Measurements from ENCODE around the gene MEF2C.
"Not testable (repeated sequence)": the region's sequence is repeated elsewhere in the genome, so short reads cannot be mapped to it uniquely, and the experiment has no call there.

MEF2C gene

DNA sequence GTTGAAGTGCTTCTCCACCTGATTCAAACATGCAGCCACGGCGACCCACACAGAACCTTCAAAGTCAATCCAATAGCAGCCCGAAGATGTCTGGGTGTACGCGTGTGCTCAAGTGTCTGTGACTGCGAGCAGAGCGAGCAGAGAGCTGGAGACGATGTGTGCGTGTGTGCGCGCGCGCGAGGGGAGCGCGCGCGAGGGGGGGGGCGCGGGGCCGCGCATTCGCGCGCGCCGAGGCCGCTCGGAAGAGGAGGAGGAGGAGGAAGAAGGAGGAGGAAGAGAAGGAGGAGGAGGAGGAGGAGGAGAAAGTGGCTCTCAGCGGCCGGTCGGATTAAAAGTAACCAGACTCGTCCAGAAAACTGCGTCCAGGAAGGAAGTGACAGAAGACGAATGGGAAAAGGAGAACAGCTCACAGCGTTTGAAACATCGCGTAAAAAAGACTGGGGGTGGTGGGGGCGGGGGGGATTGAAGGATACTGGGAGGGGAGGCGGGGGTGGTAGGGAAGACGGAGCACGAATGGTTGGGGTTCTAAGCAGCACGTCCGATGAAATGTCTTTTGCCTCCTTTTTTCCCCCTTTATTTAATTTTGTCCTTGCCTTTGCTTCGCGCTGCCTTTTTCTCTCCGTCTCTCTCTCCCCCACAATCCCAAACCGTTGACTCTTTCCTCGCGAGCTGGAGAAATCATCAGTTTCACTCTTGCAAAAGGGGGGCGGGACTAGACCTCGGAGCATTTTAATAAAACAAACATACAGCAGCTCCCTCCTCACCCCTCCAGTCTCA is at the start of gene MEF2C:
Gene MEF2C, minus strand, starts transcription at position 126 of the 777 bp plus-strand sequence. CDS start 59,396 bp downstream, outside the sequence.
- no peak for DNase-seq

GRCh38 chr5:88932541-88932940 is 49.6 kb upstream of the MEF2C start:
- DNase-seq = no peak

DNA sequence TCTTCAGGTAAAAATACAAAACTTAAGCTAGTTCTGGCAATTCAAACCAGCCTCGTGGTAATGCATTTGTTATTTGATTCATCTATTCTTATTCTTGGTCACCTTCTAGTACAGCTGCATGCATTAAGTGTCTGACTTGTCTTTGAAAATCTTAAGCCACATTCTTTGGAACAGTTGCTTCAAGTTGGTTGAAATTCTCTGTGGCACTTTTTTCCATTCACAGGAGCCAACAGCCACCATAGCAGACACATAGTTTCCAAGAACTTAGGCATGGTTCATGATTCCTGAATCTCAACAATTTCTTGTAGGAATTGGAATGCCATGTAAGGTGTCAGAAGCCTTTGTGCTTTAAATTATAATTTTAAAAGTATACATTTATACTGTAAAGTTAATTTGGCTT is 47.4 kb upstream of the MEF2C start:
- no peak for DNase-seq

- no peak for DNase-seq
Observed at GRCh38 chr5:88929385-88929784, 46.4 kb upstream of the MEF2C start.

GRCh38 chr5:88926774-88927173 is 43.8 kb upstream of the MEF2C start:
- no peak for DNase-seq

- no peak for DNase-seq
Observed at GRCh38 chr5:88925692-88926490, 42.9 kb upstream of the MEF2C start.

DNA sequence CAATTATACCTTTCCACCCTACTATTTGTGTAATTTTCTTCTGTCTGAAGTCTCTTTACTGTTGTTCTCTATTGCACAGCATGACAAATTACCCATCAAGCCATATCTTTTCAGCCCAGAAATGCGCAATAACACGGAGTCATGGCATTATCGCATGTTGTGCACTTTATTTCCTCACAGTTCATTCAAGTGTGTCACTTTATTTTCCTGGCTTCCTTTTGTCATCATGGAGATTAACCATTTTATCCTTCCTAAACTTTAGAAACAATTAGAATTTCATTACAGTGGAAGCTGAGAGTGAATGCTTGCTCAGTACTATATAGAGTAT is 41.3 kb upstream of the MEF2C start:
- DNase-seq = no peak

DNA sequence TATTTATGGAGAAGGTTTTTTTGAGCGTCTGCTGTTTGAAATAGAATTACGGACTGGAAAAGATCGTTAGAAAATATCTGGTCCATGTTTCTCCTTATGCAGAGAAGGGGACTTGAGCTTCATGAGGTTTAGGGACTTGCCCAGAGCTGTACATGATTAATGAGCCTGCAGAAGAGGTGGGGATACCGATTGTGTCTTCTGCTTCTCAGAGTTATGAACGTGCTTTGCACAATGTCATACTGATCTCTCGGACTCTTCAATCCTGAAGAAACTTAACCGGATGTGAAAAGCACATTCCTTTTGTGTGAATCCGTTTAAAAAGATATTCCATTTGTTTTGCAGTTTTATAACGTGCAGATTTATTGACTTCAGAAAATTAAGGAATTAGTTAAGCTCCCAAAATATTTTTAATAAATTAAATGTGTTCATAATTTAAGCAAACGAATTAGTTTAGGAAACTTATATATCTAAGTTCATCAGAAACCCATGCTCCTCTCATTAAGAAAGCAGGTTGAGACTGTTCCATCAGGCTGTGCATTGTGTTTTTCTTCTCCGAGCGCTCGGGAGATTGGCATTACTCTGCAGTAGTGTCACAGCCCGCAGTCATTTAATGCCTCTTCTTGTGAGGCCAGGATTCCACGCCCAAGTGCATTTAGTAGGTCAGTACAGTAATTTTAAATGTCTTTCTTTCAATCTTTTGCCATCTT is 40.8 kb upstream of the MEF2C start:
- DNase-seq = no peak

GRCh38 chr5:88912743-88913142 is 29.8 kb upstream of the MEF2C start:
- not testable (repeated sequence) for DNase-seq

GRCh38 chr5:88911059-88911572 is 28.1 kb upstream of the MEF2C start:
- DNase-seq = not testable (repeated sequence)

DNA sequence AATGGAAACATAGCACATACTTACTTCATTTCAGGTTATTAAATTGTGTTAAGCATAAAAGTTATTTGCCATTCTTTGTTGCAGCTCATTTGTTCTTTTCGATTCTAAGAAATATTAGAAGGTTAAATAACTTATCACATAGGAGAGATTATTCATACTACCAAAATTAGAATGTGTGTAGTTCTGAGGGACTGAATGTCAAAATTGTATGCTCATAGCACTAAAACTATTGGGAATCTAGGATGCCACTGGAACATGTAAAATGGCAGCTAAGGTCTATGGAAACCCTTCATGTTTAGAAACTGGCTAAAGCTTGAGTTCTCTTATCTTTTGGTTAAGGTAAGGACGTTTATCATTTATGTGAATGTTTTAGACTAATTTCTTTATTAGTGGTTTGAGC is 21.5 kb upstream of the MEF2C start:
- not testable (repeated sequence) for DNase-seq

- not testable (repeated sequence) for DNase-seq
Observed at GRCh38 chr5:88903966-88904365, 21.0 kb upstream of the MEF2C start.

DNA sequence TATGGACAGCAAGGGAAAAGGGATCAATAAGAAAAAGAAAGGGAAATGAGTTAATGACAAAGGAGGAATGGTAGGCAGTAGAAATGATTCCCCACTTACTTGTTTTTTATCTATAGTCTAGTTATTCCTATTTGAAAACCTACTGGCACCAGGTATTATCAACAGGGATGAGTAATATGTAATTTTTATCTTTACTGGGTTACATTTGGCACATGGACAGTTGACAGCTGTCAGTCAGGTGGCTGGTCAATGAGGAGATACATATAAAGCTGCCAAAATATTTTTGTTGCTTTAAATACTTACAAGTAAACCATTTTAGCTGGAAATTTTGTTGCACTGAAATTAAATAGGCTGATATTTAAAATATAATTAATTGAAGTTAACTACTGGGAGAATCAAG is 18.1 kb upstream of the MEF2C start:
- not testable (repeated sequence) for DNase-seq

DNA sequence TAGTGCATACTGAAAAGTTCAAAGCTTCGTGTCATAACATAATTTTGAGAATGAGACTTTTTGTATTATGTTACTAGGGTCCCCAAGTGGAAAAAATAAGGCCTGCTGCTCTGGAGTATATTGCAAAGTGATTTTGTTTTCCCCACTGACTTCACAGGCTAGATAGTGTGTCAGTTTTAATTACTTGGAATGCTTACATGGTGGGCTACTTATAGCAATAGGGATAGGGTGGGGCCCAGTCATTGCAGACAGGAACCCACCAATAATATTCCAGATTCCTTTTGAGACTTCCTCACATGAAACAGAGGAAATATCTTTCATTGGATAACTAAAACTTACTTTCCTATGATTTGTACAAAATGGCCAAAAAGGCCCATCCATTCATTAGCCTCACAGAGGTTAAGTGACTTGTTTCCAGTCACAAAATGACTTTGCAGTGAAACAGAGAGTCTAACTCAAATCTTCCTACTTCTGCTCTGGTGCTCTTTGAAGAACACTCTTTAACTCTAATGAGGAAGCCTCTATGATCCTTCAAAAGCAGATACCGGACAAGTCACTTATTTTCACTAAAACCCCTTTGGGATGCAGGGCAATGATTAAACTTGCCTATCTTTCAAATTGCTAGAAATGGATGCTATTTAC is 16.2 kb upstream of the MEF2C start:
- DNase-seq = no peak

DNA sequence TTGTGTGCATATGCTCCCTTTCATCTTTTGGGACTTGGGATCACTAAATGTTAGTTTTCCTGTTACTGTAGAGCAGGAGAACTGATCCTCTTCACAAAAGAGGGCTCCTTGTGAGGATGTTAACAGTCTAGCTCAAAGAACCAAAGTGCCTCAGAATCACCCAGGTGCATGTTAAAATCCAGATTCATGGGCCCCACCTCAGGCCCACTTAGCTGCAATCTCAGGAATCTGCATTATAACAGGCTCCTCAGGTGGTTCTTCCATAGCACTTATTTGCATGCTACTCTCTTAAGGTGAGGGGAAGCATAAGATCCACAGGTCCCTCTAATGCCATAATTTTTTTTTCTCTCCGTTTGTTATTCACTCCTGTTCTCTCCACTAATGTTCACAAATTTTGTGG is 14.8 kb upstream of the MEF2C start:
- no peak for DNase-seq

DNA sequence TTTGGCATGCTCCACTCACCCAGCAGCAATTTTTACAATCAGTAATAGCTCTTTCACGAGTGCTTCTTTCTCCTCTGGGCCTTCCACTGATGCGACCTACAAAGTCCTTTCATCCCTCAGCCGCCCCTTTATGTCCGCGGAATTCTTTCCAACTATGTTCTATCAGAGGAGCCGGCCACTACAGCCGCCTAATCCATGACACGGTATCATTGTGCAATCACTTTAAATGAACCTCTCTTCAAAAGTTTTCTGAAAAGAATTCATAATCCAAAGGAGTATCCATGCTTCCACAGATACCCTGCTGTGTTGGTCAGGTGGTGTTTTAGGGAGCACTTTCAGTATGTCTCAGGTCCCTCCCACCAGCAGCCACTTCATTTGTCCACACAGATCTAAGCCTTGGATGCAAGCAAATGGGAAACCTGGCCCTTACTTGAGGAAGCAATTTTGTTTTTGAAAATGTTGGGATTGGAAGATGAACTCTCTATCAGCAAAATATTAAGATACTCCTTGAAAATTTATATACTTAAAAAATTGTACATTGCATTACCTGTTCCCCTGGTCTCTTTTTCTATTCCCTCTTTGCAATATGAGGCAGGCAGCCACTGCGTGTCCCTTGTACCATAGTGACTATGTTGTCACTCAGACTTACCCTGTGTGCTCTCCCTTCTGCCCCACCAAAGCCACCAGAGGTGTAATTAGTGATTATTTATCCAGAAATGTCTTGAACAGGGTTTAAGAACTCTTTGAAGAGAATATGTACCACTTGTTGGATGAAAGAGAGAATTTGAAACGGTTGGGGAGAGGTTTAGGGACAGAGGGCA is 12.9 kb upstream of the MEF2C start:
- DNase-seq = no peak

GRCh38 chr5:88892669-88893068 is 9.7 kb upstream of the MEF2C start:
- no peak for DNase-seq

DNA sequence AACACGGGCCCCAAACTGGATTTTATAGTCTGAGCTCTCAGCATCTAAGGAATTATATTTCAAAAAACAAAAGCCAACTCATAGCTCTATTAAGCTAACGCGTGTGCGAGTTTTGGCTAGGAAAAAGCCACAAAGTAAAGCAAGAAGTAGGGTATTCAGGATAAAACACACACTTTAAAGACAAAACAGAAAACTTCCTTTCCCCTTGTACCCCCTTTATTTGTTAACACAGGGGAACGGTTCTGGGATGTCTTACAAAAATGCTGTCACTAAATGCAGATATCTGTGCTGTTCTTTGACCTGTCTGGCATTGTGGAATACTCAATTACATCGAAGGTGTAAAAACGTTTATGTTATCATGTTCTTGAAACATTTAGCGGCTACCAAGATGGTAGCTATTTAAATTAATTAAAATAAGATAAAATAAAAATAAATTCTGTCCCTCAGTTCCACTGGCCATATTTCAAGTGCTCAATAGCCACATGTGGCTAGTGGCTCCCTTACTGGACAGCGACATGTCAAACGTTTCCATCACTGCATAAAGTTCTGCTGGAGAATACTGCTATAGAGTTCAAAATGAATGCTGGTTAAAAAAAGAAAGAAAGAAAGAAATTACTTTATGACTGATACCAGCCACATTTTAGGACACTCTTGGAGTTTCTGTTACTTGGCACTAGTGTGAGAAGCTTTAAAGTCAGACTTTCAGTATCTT is 7.2 kb upstream of the MEF2C start:
- DNase-seq = no peak

DNA sequence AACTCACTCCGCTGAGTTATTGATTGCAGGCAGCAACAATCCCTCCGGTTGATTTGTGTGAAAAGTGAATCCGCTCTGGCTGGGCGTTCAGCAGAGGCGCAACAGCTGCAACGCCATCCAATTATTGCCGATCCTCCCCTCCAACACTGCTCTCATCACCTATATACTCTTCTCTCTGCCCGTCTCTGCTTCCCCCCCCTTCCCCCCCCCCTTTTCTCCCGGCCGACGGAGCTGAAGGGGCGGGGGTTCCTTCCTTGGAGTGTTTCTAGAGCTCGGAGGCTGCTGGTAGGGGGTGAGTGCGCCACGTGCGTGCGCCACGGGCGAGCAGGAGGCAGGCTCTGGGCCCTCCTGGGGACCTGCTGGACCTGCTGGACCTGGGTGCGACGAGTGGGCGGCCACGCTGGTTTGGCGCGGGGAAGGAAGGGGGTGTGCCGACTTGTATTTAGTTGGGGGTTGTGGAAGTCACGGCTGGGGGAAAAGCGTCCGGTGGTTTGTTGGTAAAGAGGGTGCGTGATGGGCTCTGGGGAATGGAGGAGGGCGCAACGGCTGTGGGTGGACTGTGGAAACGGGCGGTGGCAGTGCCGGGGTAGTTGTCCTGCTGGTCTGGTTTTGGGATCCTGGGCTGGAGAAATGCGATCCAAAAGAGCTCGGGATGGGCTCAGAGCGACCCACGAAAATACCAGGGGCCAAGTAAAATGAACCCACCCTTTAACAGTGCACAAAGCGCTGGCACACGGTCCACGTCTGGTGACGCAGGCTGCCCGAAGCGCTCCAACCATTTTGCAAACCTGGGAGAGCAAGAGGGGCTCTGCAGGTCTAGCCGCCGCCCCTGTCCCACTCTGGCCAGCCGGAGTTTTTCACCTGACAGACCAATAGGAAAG is 6.4 kb upstream of the MEF2C start:
- no peak for DNase-seq

GRCh38 chr5:88888848-88889188 is 5.8 kb upstream of the MEF2C start:
- no peak for DNase-seq
